Measurements from ENCODE around the gene ANO2. TPM values are rescaled to one million over a fixed set of nuclear protein-coding genes. Genes with fewer than 3 reads are reported as not detected.

The ANO2 gene
- total RNA-seq, 6 experiments from 2014 or later, result 0.15 to 0.51 (median 0.25) TPM; not detected in 3

DNA sequence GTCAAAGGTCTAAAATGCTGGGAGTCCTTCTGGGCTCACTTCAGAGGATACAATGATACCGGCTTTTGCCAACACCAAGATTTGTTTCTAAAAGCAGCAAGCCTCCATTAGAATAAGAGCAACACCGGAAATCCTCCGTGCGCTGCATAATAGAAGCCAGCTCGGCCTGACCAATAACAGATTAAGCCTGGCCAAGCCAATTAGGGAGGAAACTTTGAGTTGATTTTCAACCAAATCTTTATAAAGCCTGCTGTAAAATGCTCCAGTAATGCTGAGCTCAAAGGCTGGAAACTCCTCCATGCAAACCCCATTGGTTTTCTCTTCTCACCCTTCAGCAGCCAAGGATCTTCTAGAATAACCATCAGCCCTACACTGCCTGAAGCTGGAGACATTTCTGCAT is 363.0 kb downstream of the ANO2 start:
- H3K27ac Mint-ChIP-seq, result no peak overlapping the region
- no peaks in the 10 kb centered on the region for H3K36me3 Mint-ChIP-seq (ENCODE audit: low read depth)
- peaks cover 8% of the 10 kb centered on the region for H3K27me3 Mint-ChIP-seq (ENCODE audit: insufficient read depth)
- H3K4me1 Mint-ChIP-seq (ENCODE audit: low read depth), result peaks cover 52% of the 10 kb centered on the region
- H3K9me3 Mint-ChIP-seq, result no peaks in the 10 kb centered on the region; the same call in 1 of the 2 replicates
- H3K4me3 Mint-ChIP-seq, result no peak overlapping the region
- TF ChIP-seq, protein P1, sequence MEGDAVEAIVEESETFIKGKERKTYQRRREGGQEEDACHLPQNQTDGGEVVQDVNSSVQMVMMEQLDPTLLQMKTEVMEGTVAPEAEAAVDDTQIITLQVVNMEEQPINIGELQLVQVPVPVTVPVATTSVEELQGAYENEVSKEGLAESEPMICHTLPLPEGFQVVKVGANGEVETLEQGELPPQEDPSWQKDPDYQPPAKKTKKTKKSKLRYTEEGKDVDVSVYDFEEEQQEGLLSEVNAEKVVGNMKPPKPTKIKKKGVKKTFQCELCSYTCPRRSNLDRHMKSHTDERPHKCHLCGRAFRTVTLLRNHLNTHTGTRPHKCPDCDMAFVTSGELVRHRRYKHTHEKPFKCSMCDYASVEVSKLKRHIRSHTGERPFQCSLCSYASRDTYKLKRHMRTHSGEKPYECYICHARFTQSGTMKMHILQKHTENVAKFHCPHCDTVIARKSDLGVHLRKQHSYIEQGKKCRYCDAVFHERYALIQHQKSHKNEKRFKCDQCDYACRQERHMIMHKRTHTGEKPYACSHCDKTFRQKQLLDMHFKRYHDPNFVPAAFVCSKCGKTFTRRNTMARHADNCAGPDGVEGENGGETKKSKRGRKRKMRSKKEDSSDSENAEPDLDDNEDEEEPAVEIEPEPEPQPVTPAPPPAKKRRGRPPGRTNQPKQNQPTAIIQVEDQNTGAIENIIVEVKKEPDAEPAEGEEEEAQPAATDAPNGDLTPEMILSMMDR (IDR thresholded peaks at IDR 0.05), result no peak
- no peak for DNase-seq

DNA sequence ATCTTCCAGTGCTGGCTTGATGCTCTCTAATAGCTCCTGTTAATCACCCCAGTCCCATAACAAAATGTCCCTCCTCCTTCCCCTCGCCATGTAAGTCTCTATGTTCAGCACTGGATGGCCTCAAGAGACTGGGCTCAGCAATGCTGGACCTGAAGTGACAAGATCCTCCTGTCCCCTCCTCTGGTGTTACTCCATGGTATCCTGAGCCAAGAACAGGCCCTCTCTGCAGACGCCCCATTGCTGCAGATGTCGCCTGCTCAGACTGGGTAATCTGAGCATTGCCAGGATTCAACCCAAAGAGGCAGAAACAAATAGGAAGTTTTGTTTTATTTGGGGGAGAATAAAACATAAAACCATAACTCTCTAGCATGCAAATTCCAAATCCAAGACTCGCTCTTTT is 363.4 kb downstream of the ANO2 start:
- Mint-ChIP-seq H3K36me3 (ENCODE audit: low read depth) (no peaks in the 10 kb centered on the region), H3K27ac (no peak overlapping the region), H3K9me3 (no peaks in the 10 kb centered on the region; the same call in 1 of the 2 replicates), H3K27me3 (ENCODE audit: insufficient read depth) (peaks cover 8% of the 10 kb centered on the region), H3K4me3 (no peak overlapping the region), H3K4me1 (ENCODE audit: low read depth) (peaks cover 48% of the 10 kb centered on the region)
- TF ChIP-seq, protein P1 (IDR thresholded peaks at IDR 0.05), result no peak
- no peak for DNase-seq

DNA sequence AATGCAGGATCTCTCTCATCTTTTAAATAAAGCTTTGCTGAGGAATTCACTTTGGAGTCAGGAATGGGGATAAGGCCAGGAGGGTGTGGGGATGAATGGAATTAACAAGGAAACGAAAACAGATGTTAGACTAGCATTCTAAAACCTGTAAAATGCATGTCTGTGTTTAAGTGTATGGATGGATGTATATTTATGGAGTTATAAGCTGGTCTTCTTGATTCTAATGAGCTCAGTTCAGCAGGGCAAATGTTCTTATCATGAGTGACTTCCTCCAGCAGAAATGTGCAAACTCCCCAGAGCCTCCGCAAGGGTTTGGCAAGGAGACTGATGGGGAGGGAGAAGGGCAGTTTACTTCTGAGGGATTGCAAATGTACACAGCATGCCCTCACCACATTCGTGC is 364.0 kb downstream of the ANO2 start:
- no peak for DNase-seq
- no peaks in the 10 kb centered on the region for H3K36me3 Mint-ChIP-seq (ENCODE audit: low read depth)
- H3K4me3 Mint-ChIP-seq, result no peak overlapping the region
- peaks cover 8% of the 10 kb centered on the region for H3K27me3 Mint-ChIP-seq (ENCODE audit: insufficient read depth)
- H3K4me1 Mint-ChIP-seq (ENCODE audit: low read depth), result peaks cover 42% of the 10 kb centered on the region
- TF ChIP-seq, protein P1 (IDR thresholded peaks at IDR 0.05), result no peak
- 0 out of 2 replicates have a peak overlapping the region, but pooled peaks have one; percentile 16 for H3K27ac Mint-ChIP-seq
- H3K9me3 Mint-ChIP-seq, result no peaks in the 10 kb centered on the region; the same call in 1 of the 2 replicates

DNA sequence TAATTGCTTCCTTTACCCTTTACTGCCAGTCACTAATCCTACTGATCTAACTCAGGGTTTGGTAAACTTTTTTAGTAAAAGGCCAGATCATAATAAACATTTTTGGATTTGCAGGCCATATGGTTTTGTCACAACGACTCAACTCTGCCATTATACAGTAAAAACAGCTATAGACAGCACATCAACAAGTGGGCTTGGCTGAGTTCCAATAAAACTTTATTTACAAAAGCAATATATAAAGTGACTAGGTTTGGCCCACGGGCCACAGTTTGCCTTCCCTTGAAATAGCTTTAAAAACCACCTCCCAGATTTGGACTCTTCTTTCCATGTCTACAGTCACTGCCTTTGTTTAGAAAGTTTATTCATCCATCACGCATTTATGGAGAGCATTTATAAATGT is 366.3 kb downstream of the ANO2 start:
- Mint-ChIP-seq H3K27ac (no peak overlapping the region), H3K4me3 (no peak overlapping the region), H3K4me1 (ENCODE audit: low read depth) (peaks cover 28% of the 10 kb centered on the region), H3K27me3 (ENCODE audit: insufficient read depth) (peaks cover 13% of the 10 kb centered on the region), H3K9me3 (no peaks in the 10 kb centered on the region), H3K36me3 (ENCODE audit: low read depth) (no peaks in the 10 kb centered on the region)
- TF ChIP-seq, protein P1 (IDR thresholded peaks at IDR 0.05), result no peak
- no peak for DNase-seq

DNA sequence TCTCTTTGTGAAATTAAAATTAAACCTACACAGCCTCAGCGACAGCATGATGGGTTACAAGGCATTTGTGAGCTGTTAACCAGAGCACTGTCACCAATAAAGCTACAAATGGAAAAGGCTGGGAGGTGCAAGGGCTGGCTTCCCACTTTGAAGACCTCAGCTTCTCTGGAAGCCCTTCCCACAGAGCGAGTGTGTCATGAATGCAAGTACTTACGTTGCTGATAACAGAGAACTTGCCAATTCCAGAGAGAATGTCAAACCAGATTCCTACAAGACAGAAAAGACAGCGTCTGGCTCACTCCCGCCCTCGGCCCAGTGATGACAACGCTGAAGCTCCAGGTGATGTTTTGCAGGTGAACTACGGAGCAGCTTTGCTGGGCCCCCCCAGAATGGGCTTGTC is 367.3 kb downstream of the ANO2 start:
- peaks cover 13% of the 10 kb centered on the region for H3K27me3 Mint-ChIP-seq (ENCODE audit: insufficient read depth)
- H3K36me3 Mint-ChIP-seq (ENCODE audit: low read depth), result no peaks in the 10 kb centered on the region
- TF ChIP-seq, protein P1 (IDR thresholded peaks at IDR 0.05), result no peak
- H3K9me3 Mint-ChIP-seq, result no peaks in the 10 kb centered on the region
- H3K4me1 Mint-ChIP-seq (ENCODE audit: low read depth), result peaks cover 24% of the 10 kb centered on the region
- no peak overlapping the region for H3K4me3 Mint-ChIP-seq
- no peak for DNase-seq
- H3K27ac Mint-ChIP-seq, result no peak overlapping the region

DNA sequence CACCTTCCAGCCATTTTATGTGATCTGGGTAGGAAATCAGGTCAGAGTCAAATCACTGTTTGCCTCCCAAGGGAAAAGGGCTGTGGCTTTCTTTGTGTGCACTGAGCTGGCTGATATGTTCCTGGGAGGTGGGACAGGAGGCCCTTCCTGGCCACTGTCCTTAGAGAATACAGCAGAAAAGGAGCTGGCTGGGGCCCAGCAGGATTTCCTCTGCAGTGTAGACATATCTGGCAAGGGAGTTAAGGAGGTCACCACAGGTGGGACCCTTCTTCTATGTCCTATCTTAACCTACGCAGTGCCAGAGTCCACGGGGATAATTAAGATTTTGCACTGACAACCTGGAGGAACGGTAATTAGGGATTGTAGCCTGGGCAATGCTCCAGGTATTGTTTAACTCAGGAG is 367.8 kb downstream of the ANO2 start:
- Mint-ChIP-seq H3K27ac (no peak overlapping the region), H3K4me1 (ENCODE audit: low read depth) (peaks cover 19% of the 10 kb centered on the region), H3K27me3 (ENCODE audit: insufficient read depth) (peaks cover 14% of the 10 kb centered on the region), H3K36me3 (ENCODE audit: low read depth) (no peaks in the 10 kb centered on the region), H3K9me3 (no peaks in the 10 kb centered on the region), H3K4me3 (no peak overlapping the region)
- TF ChIP-seq, protein P1 (IDR thresholded peaks at IDR 0.05), result no peak
- DNase-seq, result no peak

Data from HFFc6 (cell line).